ENCODE data around the gene ACP7.

ACP7 gene

DNA sequence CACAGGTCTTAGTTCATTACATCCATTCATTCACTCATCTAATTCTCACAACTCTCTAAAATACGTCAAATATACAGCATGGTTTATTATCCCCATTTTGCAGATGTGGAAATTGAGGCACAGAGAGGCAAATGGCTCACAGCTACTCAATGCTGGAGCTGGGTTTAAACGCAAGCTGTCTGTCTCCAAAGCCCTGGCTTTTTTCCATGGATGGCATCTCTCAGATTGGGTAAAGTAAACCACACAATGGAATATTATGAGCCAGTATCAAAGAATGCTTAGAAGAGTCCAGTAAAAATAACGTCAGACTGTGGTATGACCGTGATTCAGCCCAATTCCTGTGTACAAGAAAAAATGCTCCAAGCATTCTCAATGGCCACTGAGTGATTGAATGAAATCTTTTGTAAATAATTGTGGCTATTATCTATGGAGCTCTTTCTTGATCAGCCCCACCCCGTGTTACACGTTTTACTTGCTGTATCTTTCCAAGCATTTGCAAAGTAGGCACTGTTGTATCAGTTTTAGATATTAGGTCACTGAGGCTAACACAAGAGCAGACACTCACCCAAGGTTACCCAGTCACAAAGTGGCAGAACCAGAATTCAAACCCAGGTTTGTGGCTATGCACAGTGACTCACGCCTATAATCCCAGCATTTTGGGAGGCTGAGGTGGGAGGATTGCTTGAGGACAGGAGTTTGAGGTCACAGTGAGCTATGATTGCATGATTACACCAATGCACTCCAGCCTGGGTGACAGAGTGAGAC lies 5.5 kb upstream of the ACP7 start:
- Histone ChIP-seq H3K4me3 (ENCODE audit: low read depth, low read length) (no peak overlapping the region), H3K36me3 (no peaks in the 10 kb centered on the region), H3K9me3 (ENCODE audit: severe bottlenecking) (no peaks in the 10 kb centered on the region), H3K27ac (no peak overlapping the region), H3K27me3 (ENCODE audit: insufficient read depth, low read depth, severe bottlenecking) (no peaks in the 10 kb centered on the region)
- no peak for DNase-seq
- TF ChIP-seq, protein P1, sequence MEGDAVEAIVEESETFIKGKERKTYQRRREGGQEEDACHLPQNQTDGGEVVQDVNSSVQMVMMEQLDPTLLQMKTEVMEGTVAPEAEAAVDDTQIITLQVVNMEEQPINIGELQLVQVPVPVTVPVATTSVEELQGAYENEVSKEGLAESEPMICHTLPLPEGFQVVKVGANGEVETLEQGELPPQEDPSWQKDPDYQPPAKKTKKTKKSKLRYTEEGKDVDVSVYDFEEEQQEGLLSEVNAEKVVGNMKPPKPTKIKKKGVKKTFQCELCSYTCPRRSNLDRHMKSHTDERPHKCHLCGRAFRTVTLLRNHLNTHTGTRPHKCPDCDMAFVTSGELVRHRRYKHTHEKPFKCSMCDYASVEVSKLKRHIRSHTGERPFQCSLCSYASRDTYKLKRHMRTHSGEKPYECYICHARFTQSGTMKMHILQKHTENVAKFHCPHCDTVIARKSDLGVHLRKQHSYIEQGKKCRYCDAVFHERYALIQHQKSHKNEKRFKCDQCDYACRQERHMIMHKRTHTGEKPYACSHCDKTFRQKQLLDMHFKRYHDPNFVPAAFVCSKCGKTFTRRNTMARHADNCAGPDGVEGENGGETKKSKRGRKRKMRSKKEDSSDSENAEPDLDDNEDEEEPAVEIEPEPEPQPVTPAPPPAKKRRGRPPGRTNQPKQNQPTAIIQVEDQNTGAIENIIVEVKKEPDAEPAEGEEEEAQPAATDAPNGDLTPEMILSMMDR (IDR thresholded peaks at IDR 0.05; ENCODE audit: low read depth, low read length): no peak

DNA sequence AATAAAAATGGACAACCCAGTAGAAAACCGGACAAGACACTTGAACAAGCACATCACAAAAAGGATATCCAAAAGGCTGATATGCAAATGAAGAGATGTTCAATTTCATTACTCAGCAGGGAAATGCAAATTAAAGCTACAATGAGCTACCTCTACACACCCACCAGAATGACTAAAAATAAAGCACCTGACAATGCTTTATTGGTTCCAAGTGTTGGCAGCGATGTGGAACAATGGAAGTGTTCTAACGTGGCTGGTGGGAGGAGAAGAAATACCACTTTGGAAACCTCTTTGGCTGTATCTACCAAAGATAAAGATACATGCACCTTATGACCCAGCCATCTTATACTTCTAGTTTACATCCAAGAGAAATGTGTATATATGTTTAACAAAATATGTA lies 3.7 kb upstream of the ACP7 start:
- peaks cover 13% of the 10 kb centered on the region for H3K27me3 ChIP-seq (ENCODE audit: insufficient read depth, low read depth, severe bottlenecking)
- no peak overlapping the region for H3K4me3 ChIP-seq (ENCODE audit: low read depth, low read length)
- TF ChIP-seq, protein P1 (IDR thresholded peaks at IDR 0.05; ENCODE audit: low read depth, low read length): no peak
- H3K9me3 ChIP-seq (ENCODE audit: severe bottlenecking): no peaks in the 10 kb centered on the region
- DNase-seq: no peak
- H3K36me3 ChIP-seq: no peaks in the 10 kb centered on the region
- no peak overlapping the region for H3K27ac ChIP-seq

DNA sequence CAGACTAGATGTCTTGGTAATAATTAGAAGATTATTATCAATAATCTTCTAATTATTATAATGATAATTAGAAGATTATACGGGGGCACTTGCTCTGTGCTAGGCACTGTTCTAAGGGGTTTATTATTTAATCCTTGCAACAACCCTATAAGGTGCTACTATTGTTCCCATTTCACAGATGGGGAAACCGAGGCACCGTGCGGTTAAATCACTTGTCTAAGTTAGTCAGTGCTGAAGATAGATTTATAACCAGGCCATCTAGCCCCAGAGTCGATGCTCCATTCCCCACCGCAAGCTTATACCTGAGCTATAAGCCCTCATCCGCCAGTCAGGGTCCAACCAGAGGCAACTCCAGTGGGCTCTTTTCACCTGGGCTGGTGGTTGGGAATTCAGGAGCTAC lies 2.0 kb upstream of the ACP7 start:
- Histone ChIP-seq H3K4me3 (ENCODE audit: low read depth, low read length) (no peak overlapping the region), H3K27me3 (ENCODE audit: insufficient read depth, low read depth, severe bottlenecking) (peaks cover 15% of the 10 kb centered on the region)

DNA sequence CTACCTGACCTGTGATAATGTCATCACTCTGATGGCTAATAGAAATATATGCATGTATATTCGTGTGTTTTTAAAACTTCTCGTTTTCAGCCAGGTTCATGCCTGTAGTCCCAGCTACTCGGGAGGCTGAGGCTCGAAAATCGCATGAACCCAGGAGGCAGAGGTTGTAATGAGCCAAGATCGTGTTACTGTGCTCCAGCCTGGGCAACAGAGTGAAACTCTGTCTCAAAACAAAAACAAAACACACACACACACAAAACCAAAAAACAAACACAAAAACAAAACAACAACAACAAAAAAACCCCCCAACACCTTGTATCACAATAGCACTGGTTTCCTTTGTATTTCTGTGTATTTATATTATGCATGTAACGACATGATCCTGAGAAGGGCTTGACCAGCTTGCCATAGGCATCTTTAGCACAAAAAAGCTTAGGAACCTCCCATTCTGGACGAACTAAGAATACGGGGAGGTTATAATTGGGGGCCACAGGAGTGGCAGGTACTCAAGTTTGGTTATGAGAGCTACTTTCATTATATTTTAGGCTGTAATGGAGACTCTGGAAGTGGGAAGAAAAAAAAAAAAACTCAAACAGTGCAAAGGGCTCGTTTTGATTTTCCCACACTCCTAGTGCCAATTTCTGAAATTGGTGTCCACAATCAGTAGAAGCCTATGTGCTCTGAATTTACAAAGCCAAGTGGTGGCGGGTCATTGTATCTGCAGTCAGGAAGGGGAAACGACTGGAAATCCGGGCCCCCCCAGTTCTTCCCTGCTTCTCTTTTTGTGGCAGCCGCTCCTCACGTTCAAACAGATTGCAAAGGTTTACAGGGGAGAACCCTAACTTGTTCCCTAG lies 1.2 kb upstream of the ACP7 start:
- peaks cover 15% of the 10 kb centered on the region for H3K27me3 ChIP-seq (ENCODE audit: insufficient read depth, low read depth, severe bottlenecking)
- no peak for DNase-seq
- no peak overlapping the region for H3K27ac ChIP-seq
- H3K36me3 ChIP-seq: no peaks in the 10 kb centered on the region
- peak overlapping the region; percentile 42; the same call in 1 of the 2 replicates for H3K4me3 ChIP-seq (ENCODE audit: low read depth, low read length)
- H3K9me3 ChIP-seq (ENCODE audit: severe bottlenecking): no peaks in the 10 kb centered on the region
- TF ChIP-seq, protein P1 (IDR thresholded peaks at IDR 0.05; ENCODE audit: low read depth, low read length): no peak

More for the DNA sequence above, 2.0 kb upstream of the ACP7 start:
- DNase-seq: no peak
- TF ChIP-seq, protein P1 (IDR thresholded peaks at IDR 0.05; ENCODE audit: low read depth, low read length): no peak
- Histone ChIP-seq H3K36me3 (no peaks in the 10 kb centered on the region), H3K9me3 (ENCODE audit: severe bottlenecking) (no peaks in the 10 kb centered on the region), H3K27ac (no peak overlapping the region)

- TF ChIP-seq, protein P1 (IDR thresholded peaks at IDR 0.05; ENCODE audit: low read depth, low read length): no peak
- no peak for DNase-seq
- Histone ChIP-seq H3K4me3 (ENCODE audit: low read depth, low read length) (peak overlapping the region; percentile 42), H3K27me3 (ENCODE audit: insufficient read depth, low read depth, severe bottlenecking) (peaks cover 15% of the 10 kb centered on the region), H3K27ac (no peak overlapping the region), H3K36me3 (no peaks in the 10 kb centered on the region), H3K9me3 (ENCODE audit: severe bottlenecking) (no peaks in the 10 kb centered on the region)
Observed at GRCh38 chr19:39083599-39083982, 577 bp upstream of the ACP7 start.

Measured in WERI-Rb-1 (cell line).